Glomerular visceral epithelial cell (primary cell): ENCODE results near the gene MICAL3.
A peak's percentile ranks its signal among the peaks of the same experiment; 100 is the strongest.

ENCODE experiments used
- DNase-seq: peaks from one replicate; pipeline ENCODE4 v3.0.0-alpha.2; 2016; ENCODE audit errors: extremely low spot score

The MICAL3 gene

GRCh38 chr22:17868771-17869170, 155.6 kb downstream of the MICAL3 start:
- no peak for DNase-seq

- peak; percentile 6 for DNase-seq
Observed at GRCh38 chr22:17867160-17867785, 157.1 kb downstream of the MICAL3 start.

GRCh38 chr22:17866621-17867020, 157.7 kb downstream of the MICAL3 start:
- no peak for DNase-seq

GRCh38 chr22:17866127-17866526, 158.2 kb downstream of the MICAL3 start:
- DNase-seq, result no peak

- no peak for DNase-seq
Observed at GRCh38 chr22:17865183-17866055, 158.9 kb downstream of the MICAL3 start.

GRCh38 chr22:17864398-17865182, 159.8 kb downstream of the MICAL3 start:
- DNase-seq, result no peak

GRCh38 chr22:17862646-17863181, 161.6 kb downstream of the MICAL3 start:
- DNase-seq, result no peak

GRCh38 chr22:17861909-17862308, 162.5 kb downstream of the MICAL3 start:
- no peak for DNase-seq

- DNase-seq, result no peak
Observed at GRCh38 chr22:17860220-17860965, 164.0 kb downstream of the MICAL3 start.

- no peak for DNase-seq
Observed at GRCh38 chr22:17858033-17858432, 166.3 kb downstream of the MICAL3 start.

GRCh38 chr22:17855572-17856290, 168.6 kb downstream of the MICAL3 start:
- DNase-seq, result no peak

GRCh38 chr22:17853073-17853472, 171.3 kb downstream of the MICAL3 start:
- DNase-seq, result no peak

GRCh38 chr22:17851759-17852158, 172.6 kb downstream of the MICAL3 start:
- DNase-seq, result no peak

GRCh38 chr22:17847360-17848078, 176.8 kb downstream of the MICAL3 start:
- no peak for DNase-seq

GRCh38 chr22:17846326-17846992, 177.9 kb downstream of the MICAL3 start:
- DNase-seq, result no peak

- DNase-seq, result no peak
Observed at GRCh38 chr22:17845790-17846189, 178.6 kb downstream of the MICAL3 start.

GRCh38 chr22:17845327-17845726, 179.0 kb downstream of the MICAL3 start:
- DNase-seq, result no peak

- DNase-seq, result no peak
Observed at GRCh38 chr22:17844150-17844549, 180.2 kb downstream of the MICAL3 start.

GRCh38 chr22:17842386-17842785, 182.0 kb downstream of the MICAL3 start:
- no peak for DNase-seq

GRCh38 chr22:17841836-17842235, 182.5 kb downstream of the MICAL3 start:
- no peak for DNase-seq
